GM19452 (cell line): ENCODE results near the gene PAK1IP1.
A peak's percentile ranks its signal among the peaks of the same experiment; 100 is the strongest.
"Not testable (repeated sequence)": the region's sequence is repeated elsewhere in the genome, so short reads cannot be mapped to it uniquely, and the experiment has no call there.

Experiments used
- ATAC-seq: cut with Tn5 transposase; IDR thresholded peaks from one replicate; pipeline ENCODE4 v1.9.1; 2021; ENCODE audit not compliant: unreplicated experiment

Gene PAK1IP1

GRCh38 chr6:10740061-10740460, 45.3 kb downstream of the PAK1IP1 start:
- ATAC-seq: no peak

DNA sequence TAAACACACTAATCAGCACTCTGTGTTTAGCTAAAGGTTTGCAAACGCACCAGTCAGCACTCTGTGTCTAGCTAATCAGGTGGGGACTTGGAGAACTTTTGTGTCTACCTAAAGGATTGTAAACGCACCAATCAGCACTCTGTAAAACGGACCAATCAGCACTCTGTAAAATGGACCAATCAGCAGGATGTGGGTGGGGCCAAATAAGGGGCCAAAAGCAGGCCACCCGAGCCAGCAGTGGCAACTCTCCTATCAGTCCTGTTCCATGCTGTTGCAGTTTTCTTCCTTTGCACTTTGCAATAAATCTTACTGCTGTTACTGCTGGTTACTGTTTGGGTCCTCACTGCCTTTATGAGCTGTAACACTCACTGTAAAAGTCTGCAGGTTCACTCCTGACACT, 46.9 kb downstream of the PAK1IP1 start:
- not testable (repeated sequence) for ATAC-seq

DNA sequence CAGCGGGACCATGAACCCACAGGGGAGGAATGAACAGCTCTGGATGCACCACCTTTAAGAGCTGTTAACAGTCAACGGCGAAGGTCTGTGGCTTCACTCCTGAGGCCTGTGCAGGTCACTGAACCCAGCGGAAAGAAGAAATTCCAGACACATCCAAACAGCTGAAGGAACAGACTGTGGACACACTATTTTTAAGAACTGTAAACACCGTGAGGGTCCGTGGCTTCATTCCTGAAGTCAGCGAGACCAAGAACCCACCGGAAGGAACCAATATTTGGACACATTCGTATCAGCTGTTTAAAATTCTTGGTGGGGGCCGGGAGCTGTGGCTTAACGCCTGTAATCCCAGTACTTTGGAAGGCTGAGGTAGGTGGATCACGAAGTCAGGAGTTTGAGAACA, 47.5 kb downstream of the PAK1IP1 start:
- ATAC-seq: no peak

DNA sequence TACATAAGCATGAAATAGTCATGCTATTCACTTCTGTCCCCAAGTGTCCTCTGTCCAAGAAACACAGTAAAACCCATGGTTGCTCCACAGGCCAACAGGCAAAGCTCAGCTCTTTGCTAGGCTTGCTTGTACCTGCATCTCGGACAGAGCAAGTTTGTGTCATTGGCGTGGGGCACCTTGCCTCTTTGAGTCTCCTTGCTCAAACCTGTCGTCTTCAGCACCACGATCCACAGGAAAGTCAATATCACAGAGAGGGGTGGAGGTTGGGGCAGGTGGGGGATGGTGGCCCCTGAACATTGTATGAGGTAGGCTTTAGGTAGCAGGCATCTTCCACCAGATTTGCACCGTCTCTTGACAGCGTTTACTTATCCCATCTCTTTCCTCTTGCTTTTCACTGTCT, 48.7 kb downstream of the PAK1IP1 start:
- ATAC-seq: no peak

DNA sequence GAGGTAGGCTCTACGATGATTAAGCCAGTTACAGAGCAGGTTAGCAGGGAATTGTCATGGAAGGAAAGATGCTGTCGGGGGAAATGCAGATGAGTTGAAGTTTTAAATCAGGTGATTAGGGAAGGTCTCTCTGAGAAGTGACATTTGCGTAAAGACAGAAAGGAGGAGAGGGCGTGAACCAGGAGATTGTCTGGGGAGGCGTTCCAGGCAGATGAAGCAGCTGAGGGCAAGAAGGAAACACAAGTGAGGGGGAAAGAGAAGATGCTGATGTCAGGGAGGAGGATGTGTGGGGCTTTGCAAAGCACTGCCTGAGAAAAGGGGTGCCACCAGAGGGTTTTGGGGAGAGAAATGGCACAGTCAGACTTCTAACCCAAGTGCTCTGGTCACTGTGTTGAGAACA, 50.3 kb downstream of the PAK1IP1 start:
- ATAC-seq: no peak

GRCh38 chr6:10746915-10747250, 52.1 kb downstream of the PAK1IP1 start:
- no peak for ATAC-seq

- ATAC-seq: peak; percentile 96
Observed at GRCh38 chr6:10747251-10747972, 52.6 kb downstream of the PAK1IP1 start, which contains the start of gene TMEM14B. Gene TMEM14B (plus strand): TSS chr6:10747805. CDS start chr6:10749246, 1,441 bp downstream.

DNA sequence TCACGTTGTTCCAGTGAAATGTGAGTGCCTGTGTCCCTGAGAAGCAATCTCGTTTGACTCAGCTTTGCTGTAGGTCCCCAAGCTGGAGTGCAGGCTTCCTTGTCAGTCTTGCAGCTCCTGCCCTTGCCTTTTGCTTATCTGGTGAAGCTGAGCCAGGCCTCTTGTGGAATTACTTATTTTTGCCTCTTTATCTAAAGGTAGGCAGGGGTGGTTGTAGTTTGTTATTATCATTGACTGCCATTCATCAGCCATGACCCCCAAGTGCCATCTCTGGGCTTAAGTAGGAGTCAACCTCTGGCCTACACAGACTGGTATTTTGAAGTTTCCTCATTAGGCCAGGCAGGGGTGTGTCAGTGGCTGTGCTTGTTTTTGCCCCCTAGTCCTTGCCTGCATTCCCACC, 55.0 kb downstream of the PAK1IP1 start:
- ATAC-seq: no peak

- not testable (repeated sequence) for ATAC-seq
Observed at GRCh38 chr6:10750568-10750967, 55.8 kb downstream of the PAK1IP1 start.

DNA sequence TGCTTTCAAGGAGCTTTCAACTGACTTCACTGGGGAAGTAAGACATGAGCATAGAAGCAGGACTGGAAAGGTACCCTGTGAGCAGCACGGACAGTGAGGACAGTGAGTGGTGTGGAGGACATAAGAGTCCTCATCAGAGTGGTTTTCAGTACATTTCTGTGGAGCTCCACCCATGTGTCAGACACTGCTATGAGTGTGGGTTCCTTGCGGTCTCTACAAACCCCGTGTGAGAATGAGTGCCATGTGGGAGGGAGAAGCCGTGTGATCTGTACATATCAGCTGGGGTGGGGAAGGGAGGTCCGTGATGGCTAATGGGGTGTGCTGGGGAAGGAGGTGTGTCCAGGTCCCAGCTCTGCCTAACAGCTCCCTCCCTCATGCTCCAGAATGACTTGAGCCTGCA, 57.0 kb downstream of the PAK1IP1 start:
- ATAC-seq: not testable (repeated sequence)

DNA sequence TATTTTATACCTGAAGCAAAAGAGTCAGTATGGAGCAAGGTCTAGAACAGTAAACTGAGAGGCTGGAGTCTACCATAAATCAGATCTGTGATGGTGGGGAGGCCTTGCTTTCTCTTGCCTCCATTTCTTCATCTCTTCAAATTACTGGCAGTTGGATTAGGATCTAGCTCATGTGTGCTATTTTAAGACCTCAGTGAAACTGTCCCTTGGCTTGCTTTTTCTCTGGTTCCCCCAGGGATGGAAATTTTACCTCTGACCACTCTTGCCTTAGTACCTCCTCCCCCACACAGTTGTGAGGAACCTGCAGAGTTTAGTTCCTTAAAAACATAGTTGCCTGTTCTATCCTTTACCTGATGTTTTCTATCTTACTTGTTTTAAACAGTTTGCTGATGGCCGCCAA, 61.3 kb downstream of the PAK1IP1 start:
- no peak for ATAC-seq
